ENCODE results near the gene GATB. TPM values are rescaled to one million over a fixed set of nuclear protein-coding genes. Genes with fewer than 3 reads are reported as not detected.

The GATB gene
- total and polyA plus RNA-seq, 2 of the 4 experiments (the other 2 are of a cell fraction), result 18.7 to 20.3 TPM

GRCh38 chr4:151689211-151689991 lies 71.4 kb downstream of the GATB start (continued):
- TF ChIP-seq, protein P1, sequence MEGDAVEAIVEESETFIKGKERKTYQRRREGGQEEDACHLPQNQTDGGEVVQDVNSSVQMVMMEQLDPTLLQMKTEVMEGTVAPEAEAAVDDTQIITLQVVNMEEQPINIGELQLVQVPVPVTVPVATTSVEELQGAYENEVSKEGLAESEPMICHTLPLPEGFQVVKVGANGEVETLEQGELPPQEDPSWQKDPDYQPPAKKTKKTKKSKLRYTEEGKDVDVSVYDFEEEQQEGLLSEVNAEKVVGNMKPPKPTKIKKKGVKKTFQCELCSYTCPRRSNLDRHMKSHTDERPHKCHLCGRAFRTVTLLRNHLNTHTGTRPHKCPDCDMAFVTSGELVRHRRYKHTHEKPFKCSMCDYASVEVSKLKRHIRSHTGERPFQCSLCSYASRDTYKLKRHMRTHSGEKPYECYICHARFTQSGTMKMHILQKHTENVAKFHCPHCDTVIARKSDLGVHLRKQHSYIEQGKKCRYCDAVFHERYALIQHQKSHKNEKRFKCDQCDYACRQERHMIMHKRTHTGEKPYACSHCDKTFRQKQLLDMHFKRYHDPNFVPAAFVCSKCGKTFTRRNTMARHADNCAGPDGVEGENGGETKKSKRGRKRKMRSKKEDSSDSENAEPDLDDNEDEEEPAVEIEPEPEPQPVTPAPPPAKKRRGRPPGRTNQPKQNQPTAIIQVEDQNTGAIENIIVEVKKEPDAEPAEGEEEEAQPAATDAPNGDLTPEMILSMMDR (conservative IDR thresholded peaks at IDR 0.05; ENCODE audit: low read depth, low read length), result no peak
- TF ChIP-seq ELK1 (IDR thresholded peaks at IDR 0.05; ENCODE audit: borderline replicate concordance, low read depth, low read length) (no peak), RFX5 (IDR thresholded peaks at IDR 0.05; ENCODE audit: low read depth, low read length) (no peak), RAD21 (IDR thresholded peaks at IDR 0.05; ENCODE audit: low read length) (no peak), CHD1 (IDR thresholded peaks at IDR 0.05; ENCODE audit: low read depth, low read length) (no peak), RCOR1 (IDR thresholded peaks at IDR 0.05; ENCODE audit: insufficient replicate concordance, low read length) (no peak)

All from IMR-90 (cell line).